PC-9 (cell line): ENCODE measurements around the gene TMEM74B. TPM values are rescaled to one million over a fixed set of nuclear protein-coding genes. Genes with fewer than 3 reads are reported as not detected.

Experiments used
- BruUV-seq: library from RNA; stranded (reverse); fragments of 400-500 nt; replicated peaks from 2 replicates; lab custom pipeline; 2021; lab: Mats Ljungman, UMichigan
- CTCF ChIA-PET: fragments of 300-600 bp; sonication (Branson Sonifier 250); formaldehyde crosslinking; loops from one replicate; lab custom pipeline; 2022; ENCODE audit warnings: antibody characterized with exemption; lab: Charles Lee
- POLR2A ChIA-PET: fragments of 300-600 bp; sonication (Branson Sonifier 250); formaldehyde crosslinking; loops from one replicate; lab custom pipeline; 2022; ENCODE audit warnings: antibody characterized with exemption; ENCODE audit not compliant: unreplicated experiment; lab: Charles Lee
- DNase-seq, 2 experiments: peaks; one replicate each; pipeline versions ENCODE4 v3.0.0 to v3.0.0-alpha.2; 2015 to 2022; ENCODE audit warnings: mixed read lengths in 1 of 2
- H2AFZ ChIP-seq: fragments of 200-600 bp; sonication (generic); 2 replicates; pipeline ENCODE4 v1.8.1; 2017; ENCODE audit warnings: antibody characterized with exemption
- H3F3A ChIP-seq: fragments of 200-600 bp; sonication (generic); 2 replicates; pipeline ENCODE4 v1.8.1; 2017; ENCODE audit warnings: antibody characterized with exemption, mild to moderate bottlenecking, low read depth; ENCODE audit not compliant: insufficient read depth
- H3K27ac ChIP-seq: fragments of 200-600 bp; sonication (generic); 2 replicates; pipeline ENCODE4 v1.6.1; 2016; ENCODE audit warnings: mixed run types
- H3K27me3 ChIP-seq: fragments of 200-600 bp; sonication (generic); 2 replicates; pipeline ENCODE4 v1.6.1; 2016; ENCODE audit warnings: low read depth, mixed run types; ENCODE audit not compliant: insufficient read depth
- H3K36me3 ChIP-seq: fragments of 200-600 bp; sonication (generic); 2 replicates; pipeline ENCODE4 v1.6.1; 2016; ENCODE audit warnings: low read depth, mixed run types
- H3K4me1 ChIP-seq: fragments of 200-600 bp; sonication (generic); replicated peaks from 2 replicates; pipeline ENCODE4 v1.6.1; 2016; ENCODE audit warnings: mixed run types; ENCODE audit not compliant: insufficient read depth
- H3K4me2 ChIP-seq: fragments of 200-600 bp; sonication (generic); 2 replicates; pipeline ENCODE4 v1.6.1; 2017; ENCODE audit warnings: mixed run types
- H3K4me3 ChIP-seq: fragments of 200-600 bp; sonication (generic); 2 replicates; pipeline ENCODE4 v1.6.1; 2016; ENCODE audit warnings: mixed run types
- H3K79me2 ChIP-seq: fragments of 200-600 bp; sonication (generic); 2 replicates; pipeline ENCODE4 v1.6.1; 2017; ENCODE audit warnings: low read depth, mixed run types
- H3K9me2 ChIP-seq: fragments of 200-600 bp; sonication (generic); 2 replicates; pipeline ENCODE4 v1.8.1; 2017; ENCODE audit warnings: mild to moderate bottlenecking; ENCODE audit not compliant: insufficient read depth
- H3K9me3 ChIP-seq: fragments of 200-600 bp; sonication (generic); 2 replicates; pipeline ENCODE4 v1.8.1; 2016; ENCODE audit warnings: low read depth; ENCODE audit not compliant: insufficient read depth
- H4K20me1 ChIP-seq: fragments of 200-600 bp; sonication (generic); 2 replicates; pipeline ENCODE4 v1.8.1; 2017; ENCODE audit not compliant: insufficient read depth
- CTCF ChIP-seq: fragments of 200-600 bp; sonication (generic); conservative IDR thresholded peaks from 2 replicates; pipeline ENCODE4 v1.6.1; 2017; ENCODE audit warnings: mixed run types, antibody characterized with exemption, mild to moderate bottlenecking, moderate library complexity
- EZH2 ChIP-seq: fragments of 200-600 bp; sonication (generic); IDR thresholded peaks from 2 replicates; pipeline ENCODE4 v1.8.0; 2017; ENCODE audit warnings: antibody characterized with exemption, low read depth
- intact Hi-C: fragments of 100-400 bp; cut with micrococcal nuclease; formaldehyde crosslinking; loops from one replicate; pipeline ENCODE4 v1.10.0; 2022; ENCODE audit not compliant: unreplicated experiment
- total RNA-seq: library from RNA; stranded (reverse); gene quantifications from 2 replicates; pipeline ENCODE4 v1.2.3, GENCODE V29; 2021

The TMEM74B gene
- total RNA-seq, 1 experiment from 2014 or later: 0.44 TPM

DNA sequence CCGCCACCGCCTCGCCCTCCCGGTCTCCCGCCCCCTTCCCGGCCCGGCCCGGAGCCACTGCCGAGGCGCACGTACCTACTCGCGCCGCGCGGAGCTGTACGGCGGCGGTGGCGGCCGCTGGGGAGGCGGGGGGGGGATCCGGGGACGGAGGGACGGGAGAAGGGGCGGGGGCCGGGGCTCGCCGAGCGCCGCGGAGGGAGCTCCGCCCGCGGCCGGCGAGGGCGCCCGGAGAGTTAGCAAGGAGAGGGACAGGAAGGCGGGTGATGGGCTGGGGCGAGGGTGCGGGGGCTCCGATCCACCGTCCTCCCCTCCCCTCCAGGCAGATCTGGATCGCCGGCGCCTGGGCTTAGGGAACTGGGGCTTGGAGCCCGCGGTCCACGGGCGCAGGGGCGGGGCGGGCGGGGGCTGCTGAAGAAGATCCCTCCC, 548 bp upstream of the TMEM74B start:
- H3K4me2 ChIP-seq: peak overlapping the region; percentile 59
- no peak overlapping the region for H2AFZ ChIP-seq
- H3K9me2 ChIP-seq: no peaks in the 10 kb centered on the region
- H3K9me3 ChIP-seq: no peaks in the 10 kb centered on the region
- no peaks in the 10 kb centered on the region for H3F3A ChIP-seq
- H3K79me2 ChIP-seq: no peaks in the 10 kb centered on the region
- H4K20me1 ChIP-seq: no peaks in the 10 kb centered on the region
- H3K27me3 ChIP-seq: peaks cover 23% of the 10 kb centered on the region
- 0 out of 2 replicates have a peak overlapping the region, but pooled peaks have one; percentile 11 for H3K4me3 ChIP-seq
- no peaks in the 10 kb centered on the region for H3K36me3 ChIP-seq
- no peak overlapping the region for H3K27ac ChIP-seq
- H3K4me1 ChIP-seq: no peaks in the 10 kb centered on the region
- CTCF ChIA-PET: interaction anchor here (0.5 to 0.7 kb wide), 2 partner anchors 32 to 62 kb away, joined by 3 to 6 read pairs; no protein-coding TSS in a partner anchor
- POLR2A ChIA-PET: no interaction called here
- DNase-seq: peak in 1 of 2 experiments; percentile 23
- no TSS peak for BruUV-seq
- intact Hi-C loops: no loop called here
- TF ChIP-seq EZH2: no peak
- no peak for TF ChIP-seq CTCF

DNA sequence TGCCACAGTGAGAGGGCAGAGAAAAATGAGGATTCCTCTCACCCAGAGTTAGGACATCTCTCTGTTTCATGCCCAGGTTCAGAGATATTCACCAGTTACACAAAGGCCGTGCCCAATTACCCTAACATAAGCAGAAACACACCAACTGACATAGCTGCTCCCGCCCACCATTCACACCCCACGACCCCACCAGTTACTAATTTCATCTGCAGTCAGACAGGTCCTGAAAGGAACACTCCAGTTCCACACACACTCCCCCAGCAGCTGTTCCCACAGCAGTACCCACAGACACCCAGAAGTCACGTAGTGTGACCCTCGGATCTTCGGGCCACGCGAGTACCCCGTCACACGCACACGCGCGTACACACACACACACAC, 532 bp downstream of the TMEM74B start:
- no peaks in the 10 kb centered on the region for H3K4me1 ChIP-seq
- no peak for TF ChIP-seq CTCF
- TF ChIP-seq EZH2: no peak
- H4K20me1 ChIP-seq: no peaks in the 10 kb centered on the region; the same call in 1 of the 2 replicates
- intact Hi-C loops: no loop called here
- H3K36me3 ChIP-seq: no peaks in the 10 kb centered on the region
- peaks cover 17% of the 10 kb centered on the region for H3K27me3 ChIP-seq
- H3F3A ChIP-seq: no peaks in the 10 kb centered on the region
- H3K4me3 ChIP-seq: no peak overlapping the region
- H3K27ac ChIP-seq: no peak overlapping the region
- no TSS peak for BruUV-seq
- H3K9me2 ChIP-seq: no peaks in the 10 kb centered on the region
- H3K79me2 ChIP-seq: no peaks in the 10 kb centered on the region
- no peaks in the 10 kb centered on the region for H3K9me3 ChIP-seq
- no peak for DNase-seq
- ChIA-PET CTCF (no interaction called here), POLR2A (no interaction called here)
- H2AFZ ChIP-seq: no peak overlapping the region
- H3K4me2 ChIP-seq: no peak overlapping the region

DNA sequence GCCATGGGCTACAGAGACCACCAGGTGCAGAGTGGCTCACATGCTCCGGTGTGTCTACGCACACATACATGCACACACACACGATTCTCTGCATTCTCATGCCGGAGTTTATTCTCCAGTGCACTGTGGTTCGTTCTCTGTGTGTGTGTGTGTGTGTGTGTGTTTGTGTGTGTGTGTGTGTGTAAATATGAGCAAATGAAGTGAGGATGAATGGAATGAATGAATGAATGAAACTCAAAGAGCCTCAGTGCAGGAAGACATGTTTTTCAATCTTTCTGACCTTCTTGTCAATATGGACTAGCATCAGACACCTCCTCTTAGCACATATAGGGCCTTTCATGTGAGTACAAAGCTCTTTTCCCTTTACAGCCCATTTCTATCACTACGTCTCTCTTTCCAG, 1.6 kb downstream of the TMEM74B start:
- no peak overlapping the region for H3K4me3 ChIP-seq
- no peak overlapping the region for H3K4me2 ChIP-seq
- ChIA-PET POLR2A (no interaction called here), CTCF (interaction anchor here (0.6 kb wide), 1 partner anchor 283 kb away, joined by 3 read pairs; the partner anchor contains the start of gene NSFL1C)
- intact Hi-C loops: no loop called here
- no peaks in the 10 kb centered on the region for H3F3A ChIP-seq
- TF ChIP-seq CTCF (no peak), EZH2 (no peak)
- H3K36me3 ChIP-seq: no peaks in the 10 kb centered on the region
- H2AFZ ChIP-seq: no peak overlapping the region
- H3K79me2 ChIP-seq: no peaks in the 10 kb centered on the region
- no peak for DNase-seq
- H3K4me1 ChIP-seq: no peaks in the 10 kb centered on the region
- H3K27ac ChIP-seq: no peak overlapping the region
- no peaks in the 10 kb centered on the region for H3K9me3 ChIP-seq
- no peaks in the 10 kb centered on the region; the same call in 1 of the 2 replicates for H4K20me1 ChIP-seq
- no TSS peak for BruUV-seq
- H3K9me2 ChIP-seq: no peaks in the 10 kb centered on the region
- H3K27me3 ChIP-seq: peaks cover 17% of the 10 kb centered on the region
